ENCODE data around the gene PPP1R9B.

DNA sequence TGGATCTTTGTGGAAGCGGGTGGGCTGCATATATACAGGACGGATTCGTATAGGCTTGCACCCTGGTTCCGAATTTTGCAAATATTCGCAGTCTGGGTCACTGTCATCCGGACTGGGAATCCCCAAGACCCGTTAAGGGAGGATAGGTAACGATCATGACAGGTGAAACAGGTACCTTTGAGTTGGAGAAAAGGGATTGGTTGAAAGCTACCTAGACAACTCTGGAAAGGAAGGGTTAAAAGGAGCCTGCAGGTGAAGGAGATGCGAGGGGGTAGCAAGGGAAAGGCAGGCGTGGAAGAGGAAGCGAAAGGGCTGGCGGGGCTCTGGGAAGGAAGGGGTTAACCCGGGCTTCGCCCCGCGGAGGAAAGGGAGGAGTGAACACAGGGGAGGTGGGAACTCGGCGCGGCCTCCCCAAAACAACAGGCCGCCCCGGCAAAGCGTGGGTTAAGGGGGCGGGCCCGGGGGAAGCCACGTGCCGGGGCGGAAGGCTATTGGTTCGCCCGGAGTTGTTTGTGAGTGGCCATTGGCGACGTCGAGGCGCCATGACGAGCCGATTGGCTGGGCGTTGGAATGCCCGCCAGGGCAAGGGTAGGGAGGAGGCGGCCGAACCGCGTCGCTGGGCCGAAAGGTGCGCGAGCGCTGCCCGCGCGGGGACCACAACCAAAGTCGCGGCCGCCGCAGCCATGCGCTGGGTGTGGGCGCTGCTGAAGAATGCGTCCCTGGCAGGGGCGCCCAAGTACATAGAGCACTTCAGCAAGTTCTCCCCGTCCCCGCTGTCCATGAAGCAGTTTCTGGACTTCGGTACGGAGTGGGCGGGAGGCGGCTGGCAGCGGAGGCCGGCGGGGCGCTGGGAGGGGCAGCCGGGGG is 55.5 kb downstream of the PPP1R9B start, which contains the start of gene PDK2:
- TF ChIP-seq, protein P1, sequence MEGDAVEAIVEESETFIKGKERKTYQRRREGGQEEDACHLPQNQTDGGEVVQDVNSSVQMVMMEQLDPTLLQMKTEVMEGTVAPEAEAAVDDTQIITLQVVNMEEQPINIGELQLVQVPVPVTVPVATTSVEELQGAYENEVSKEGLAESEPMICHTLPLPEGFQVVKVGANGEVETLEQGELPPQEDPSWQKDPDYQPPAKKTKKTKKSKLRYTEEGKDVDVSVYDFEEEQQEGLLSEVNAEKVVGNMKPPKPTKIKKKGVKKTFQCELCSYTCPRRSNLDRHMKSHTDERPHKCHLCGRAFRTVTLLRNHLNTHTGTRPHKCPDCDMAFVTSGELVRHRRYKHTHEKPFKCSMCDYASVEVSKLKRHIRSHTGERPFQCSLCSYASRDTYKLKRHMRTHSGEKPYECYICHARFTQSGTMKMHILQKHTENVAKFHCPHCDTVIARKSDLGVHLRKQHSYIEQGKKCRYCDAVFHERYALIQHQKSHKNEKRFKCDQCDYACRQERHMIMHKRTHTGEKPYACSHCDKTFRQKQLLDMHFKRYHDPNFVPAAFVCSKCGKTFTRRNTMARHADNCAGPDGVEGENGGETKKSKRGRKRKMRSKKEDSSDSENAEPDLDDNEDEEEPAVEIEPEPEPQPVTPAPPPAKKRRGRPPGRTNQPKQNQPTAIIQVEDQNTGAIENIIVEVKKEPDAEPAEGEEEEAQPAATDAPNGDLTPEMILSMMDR (IDR thresholded peaks at IDR 0.05), result peak in 1 of 5 experiments; percentile 77
- TF ChIP-seq POLR2A (IDR thresholded peaks at IDR 0.05), result peak; percentile 71 to 74
- peak; percentile 74 to 90 for TF ChIP-seq EP300 (IDR thresholded peaks at IDR 0.05)

Measured in tibial nerve (tissue), 4 donors.